MM.1S (cell line): ENCODE data around the gene OR52K1.

Source experiments
- EZH2 ChIP-seq: fragments of 300-600 bp; sonication (generic); optimal IDR thresholded peaks from 2 replicates; pipeline ENCODE3; 2017; ENCODE audit warnings: low read depth, mild to moderate bottlenecking, antibody characterized with exemption, low read length, mixed read lengths
- TF ChIP-seq, protein P1 (sequence below): fragments of 300-600 bp; sonication (generic); IDR thresholded peaks from 2 replicates; pipeline ENCODE4 v1.5.1; 2016; ENCODE audit warnings: antibody characterized with exemption, low read length, mixed read lengths

DNA sequence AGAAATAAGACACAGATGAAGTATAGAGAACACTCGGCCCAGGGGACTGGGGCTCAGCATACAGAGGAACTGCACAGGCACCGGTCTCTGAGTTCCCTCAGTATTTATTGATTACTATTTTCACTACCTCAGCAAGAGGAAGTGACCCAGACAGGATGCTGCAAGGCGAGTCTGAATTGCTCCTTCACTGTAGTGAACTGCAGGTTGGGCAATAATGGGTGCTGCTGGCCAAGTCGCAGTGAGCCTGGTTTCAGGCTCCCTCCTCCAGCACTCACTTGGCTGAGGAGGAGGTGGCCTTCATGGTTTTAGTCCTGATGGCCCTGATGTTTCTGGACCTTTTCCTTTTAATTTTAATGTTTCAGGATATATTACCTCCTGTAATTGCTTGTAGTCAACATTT is 22.9 kb upstream of the OR52K1 start:
- TF ChIP-seq EZH2, result no peak
- TF ChIP-seq, protein P1, sequence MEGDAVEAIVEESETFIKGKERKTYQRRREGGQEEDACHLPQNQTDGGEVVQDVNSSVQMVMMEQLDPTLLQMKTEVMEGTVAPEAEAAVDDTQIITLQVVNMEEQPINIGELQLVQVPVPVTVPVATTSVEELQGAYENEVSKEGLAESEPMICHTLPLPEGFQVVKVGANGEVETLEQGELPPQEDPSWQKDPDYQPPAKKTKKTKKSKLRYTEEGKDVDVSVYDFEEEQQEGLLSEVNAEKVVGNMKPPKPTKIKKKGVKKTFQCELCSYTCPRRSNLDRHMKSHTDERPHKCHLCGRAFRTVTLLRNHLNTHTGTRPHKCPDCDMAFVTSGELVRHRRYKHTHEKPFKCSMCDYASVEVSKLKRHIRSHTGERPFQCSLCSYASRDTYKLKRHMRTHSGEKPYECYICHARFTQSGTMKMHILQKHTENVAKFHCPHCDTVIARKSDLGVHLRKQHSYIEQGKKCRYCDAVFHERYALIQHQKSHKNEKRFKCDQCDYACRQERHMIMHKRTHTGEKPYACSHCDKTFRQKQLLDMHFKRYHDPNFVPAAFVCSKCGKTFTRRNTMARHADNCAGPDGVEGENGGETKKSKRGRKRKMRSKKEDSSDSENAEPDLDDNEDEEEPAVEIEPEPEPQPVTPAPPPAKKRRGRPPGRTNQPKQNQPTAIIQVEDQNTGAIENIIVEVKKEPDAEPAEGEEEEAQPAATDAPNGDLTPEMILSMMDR, result no peak
